GM23338 (cell line): ENCODE data around the gene MAOA. TPM values are rescaled to one million over a fixed set of nuclear protein-coding genes. Genes with fewer than 3 reads are reported as not detected.

ENCODE experiments used
- ATAC-seq: fragments of 200-7000 bp; cut with Tn5 transposase; 3 replicates; pipeline ENCODE4 v1.9.1; 2020
- DNase-seq: peaks from one replicate; pipeline ENCODE4 v3.0.0-alpha.2; 2015; ENCODE audit warnings: low spot score
- H2AFZ ChIP-seq: fragments of 200-600 bp; sonication (generic); 2 replicates; pipeline ENCODE4 v1.8.0; 2016; ENCODE audit warnings: antibody characterized with exemption, mild to moderate bottlenecking, moderate library complexity
- H3F3A ChIP-seq: fragments of 200-600 bp; sonication (generic); replicated peaks from 2 replicates; pipeline ENCODE4 v1.8.0; 2017; ENCODE audit warnings: antibody characterized with exemption, mixed run types, low read depth
- H3K27ac ChIP-seq: fragments of 200-600 bp; sonication (generic); 2 replicates; pipeline ENCODE4 v1.6.1; 2016; ENCODE audit warnings: low read depth
- H3K27me3 ChIP-seq: fragments of 200-600 bp; sonication (generic); 2 replicates; pipeline ENCODE4 v1.8.0; 2016; ENCODE audit warnings: mild to moderate bottlenecking, mixed run types, moderate library complexity; ENCODE audit not compliant: insufficient read depth
- H3K36me3 ChIP-seq: fragments of 200-600 bp; sonication (generic); 2 replicates; pipeline ENCODE4 v1.8.0; 2016; ENCODE audit warnings: mild to moderate bottlenecking; ENCODE audit not compliant: insufficient read depth
- H3K4me1 ChIP-seq: fragments of 200-600 bp; sonication (generic); 2 replicates; pipeline ENCODE4 v1.8.0; 2016; ENCODE audit warnings: mild to moderate bottlenecking, moderate library complexity; ENCODE audit not compliant: insufficient read depth
- H3K4me2 ChIP-seq: fragments of 200-600 bp; sonication (generic); 2 replicates; pipeline ENCODE4 v1.7.1; 2017; ENCODE audit warnings: mixed run types
- H3K4me3 ChIP-seq: fragments of 200-600 bp; sonication (generic); 2 replicates; pipeline ENCODE4 v1.6.1; 2016; ENCODE audit warnings: mixed run types
- H3K79me2 ChIP-seq: fragments of 200-600 bp; sonication (generic); replicated peaks from 2 replicates; pipeline ENCODE4 v1.8.0; 2017; ENCODE audit warnings: mild to moderate bottlenecking; ENCODE audit not compliant: insufficient read depth
- H3K9me2 ChIP-seq: fragments of 200-600 bp; sonication (generic); 2 replicates; pipeline ENCODE4 v1.8.0; 2017; ENCODE audit not compliant: insufficient read depth
- H4K20me1 ChIP-seq: fragments of 200-600 bp; sonication (generic); replicated peaks from 2 replicates; pipeline ENCODE4 v1.8.0; 2017; ENCODE audit warnings: mild to moderate bottlenecking; ENCODE audit not compliant: insufficient read depth
- H3K27ac Mint-ChIP-seq: 2 replicates; pipeline ENCODE4 v1.8.0; 2020; ENCODE audit warnings: inconsistent platforms, mild to moderate bottlenecking, moderate library complexity, mixed read lengths
- H3K27me3 Mint-ChIP-seq: 3 replicates; pipeline ENCODE4 v1.8.0; 2022; ENCODE audit warnings: low read depth, mild to moderate bottlenecking, moderate library complexity, mixed read lengths, inconsistent platforms; ENCODE audit not compliant: insufficient read depth, poor library complexity
- H3K36me3 Mint-ChIP-seq: 3 replicates; pipeline ENCODE4 v1.8.0; 2021; ENCODE audit warnings: low read depth, mild to moderate bottlenecking, inconsistent platforms, moderate library complexity, mixed read lengths
- H3K4me1 Mint-ChIP-seq: 3 replicates; pipeline ENCODE4 v1.8.0; 2020; ENCODE audit warnings: mild to moderate bottlenecking, inconsistent platforms, mixed read lengths
- H3K4me3 Mint-ChIP-seq: 3 replicates; pipeline ENCODE4 v1.8.0; 2021; ENCODE audit warnings: moderate library complexity, mild to moderate bottlenecking, inconsistent platforms, mixed read lengths
- H3K9me3 Mint-ChIP-seq: 3 replicates; pipeline ENCODE4 v1.8.0; 2020; ENCODE audit warnings: moderate library complexity, mild to moderate bottlenecking, inconsistent platforms, mixed read lengths
- CREB1 ChIP-seq: fragments of 250-450 bp; sonication (Bioruptor Pico); IDR thresholded peaks from 2 replicates; pipeline ENCODE4 v1.5.0; 2020; ENCODE audit warnings: low read depth, mild to moderate bottlenecking, moderate library complexity
- EZH2 ChIP-seq: fragments of 200-600 bp; sonication (generic); IDR thresholded peaks from one replicate; pipeline ENCODE4 v1.8.0; 2017; ENCODE audit warnings: antibody characterized with exemption, mild to moderate bottlenecking, low read depth; ENCODE audit not compliant: unreplicated experiment
- EZH2phosphoT487 ChIP-seq: fragments of 200-600 bp; sonication (generic); IDR thresholded peaks from one replicate; pipeline ENCODE4 v1.8.1; 2018; ENCODE audit warnings: antibody characterized with exemption; ENCODE audit not compliant: unreplicated experiment
- JUNB ChIP-seq: IDR thresholded peaks from one replicate; pipeline ENCODE4 v1.6.1; 2016; ENCODE audit warnings: antibody characterized with exemption; ENCODE audit not compliant: unreplicated experiment
- NANOG ChIP-seq: IDR thresholded peaks from 2 replicates; pipeline ENCODE4 v1.6.1; 2016; ENCODE audit warnings: antibody characterized with exemption, borderline replicate concordance
- POLR2AphosphoS5 ChIP-seq: IDR thresholded peaks from 2 replicates; pipeline ENCODE4 v1.6.1; 2016; ENCODE audit warnings: antibody characterized with exemption, low read depth
- STAT1 ChIP-seq: IDR thresholded peaks from one replicate; pipeline ENCODE4 v1.6.1; 2016; ENCODE audit warnings: antibody characterized with exemption; ENCODE audit not compliant: unreplicated experiment
- ZNF114 ChIP-seq: fragments of 250-450 bp; sonication (Bioruptor Pico); IDR thresholded peaks from 2 replicates; pipeline ENCODE4 v1.5.0; 2020; ENCODE audit warnings: mild to moderate bottlenecking, moderate library complexity
- ZNF331 ChIP-seq: fragments of 250-450 bp; sonication (Bioruptor Pico); IDR thresholded peaks from 2 replicates; pipeline ENCODE4 v1.5.0; 2020; ENCODE audit warnings: low read depth, mild to moderate bottlenecking, moderate library complexity
- polyA plus RNA-seq: library from polyadenylated mRNA; unstranded; fragments of >200 nt; fragmentation: Nextera tagmentation; extraction: Ambion mirVana; gene quantifications from 2 replicates; pipeline ENCODE4 v1.2.1, GENCODE V29; 2016
- total RNA-seq: library from RNA; depleted of rRNA; stranded (reverse); fragments of >200 nt; shearing (Covaris generic); gene quantifications from 2 replicates; pipeline ENCODE4 v1.2.3, GENCODE V29; 2014
- TF ChIP-seq, protein P1 (sequence below): fragments of 250-450 bp; sonication (Bioruptor Pico); IDR thresholded peaks from 2 replicates; pipeline ENCODE4 v1.5.0; 2020; ENCODE audit warnings: mild to moderate bottlenecking, moderate library complexity
- TF ChIP-seq, protein P2 (sequence below), 2 experiments: fragments of 200-600 bp in 1 of 2; sonication (generic) in 1 of 2; conservative IDR thresholded peaks; 2 replicates each; pipeline versions ENCODE4 v1.5.1 to v1.6.1; 2016 to 2017; ENCODE audit warnings: antibody characterized with exemption in 2 of 2, low read depth in 2 of 2, mild to moderate bottlenecking in 2 of 2, moderate library complexity in 1 of 2
- TF ChIP-seq, protein P3 (sequence below): IDR thresholded peaks from 2 replicates; pipeline ENCODE4 v1.6.1; 2016; ENCODE audit warnings: antibody characterized with exemption
- TF ChIP-seq, protein P4 (sequence below): IDR thresholded peaks from one replicate; pipeline ENCODE4 v1.6.1; 2018; ENCODE audit warnings: antibody characterized with exemption; ENCODE audit not compliant: unreplicated experiment

MAOA gene
- total and polyA plus RNA-seq, 2 experiments from 2014 or later: 3.2 to 5.2 TPM

DNA sequence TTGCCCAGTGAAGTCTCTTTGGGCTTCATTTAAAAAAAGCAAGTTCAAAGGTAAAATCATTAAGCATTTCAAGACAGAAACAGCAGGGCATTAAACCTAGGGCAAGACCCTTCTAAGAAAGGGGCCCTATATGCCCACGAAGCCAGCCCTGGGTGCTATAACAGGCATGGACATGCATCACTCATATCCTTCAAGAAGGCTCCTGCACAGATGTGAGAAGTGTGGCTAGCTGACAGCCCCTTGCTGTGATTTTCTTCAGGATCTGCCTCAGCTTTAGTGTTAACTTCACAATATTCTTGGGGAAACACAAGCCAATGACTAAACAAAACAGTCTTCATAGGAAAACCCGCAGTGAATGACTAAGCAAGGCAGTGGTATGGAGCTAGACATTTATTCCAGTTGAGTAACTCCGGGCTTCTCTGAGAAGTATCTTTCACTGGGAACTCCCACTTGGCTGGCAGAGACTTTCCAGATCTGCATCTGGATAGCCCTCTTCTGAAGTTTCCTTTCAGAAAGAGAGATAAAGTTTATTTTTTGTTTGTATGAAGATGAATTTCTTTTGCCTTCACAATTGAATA is 11.9 kb upstream of the MAOA start:
- no peak overlapping the region for H3K27ac ChIP-seq
- no peaks in the 10 kb centered on the region for H3K9me2 ChIP-seq
- Mint-ChIP-seq H3K36me3 (no peaks in the 10 kb centered on the region), H3K4me3 (no peak overlapping the region), H3K27me3 (peaks cover 2% of the 10 kb centered on the region), H3K4me1 (peaks cover 3% of the 10 kb centered on the region; the same call in 1 of the 3 replicates), H3K27ac (no peak overlapping the region), H3K9me3 (no peaks in the 10 kb centered on the region)
- ATAC-seq (no peak), DNase-seq (no peak)
- TF ChIP-seq, protein P1, sequence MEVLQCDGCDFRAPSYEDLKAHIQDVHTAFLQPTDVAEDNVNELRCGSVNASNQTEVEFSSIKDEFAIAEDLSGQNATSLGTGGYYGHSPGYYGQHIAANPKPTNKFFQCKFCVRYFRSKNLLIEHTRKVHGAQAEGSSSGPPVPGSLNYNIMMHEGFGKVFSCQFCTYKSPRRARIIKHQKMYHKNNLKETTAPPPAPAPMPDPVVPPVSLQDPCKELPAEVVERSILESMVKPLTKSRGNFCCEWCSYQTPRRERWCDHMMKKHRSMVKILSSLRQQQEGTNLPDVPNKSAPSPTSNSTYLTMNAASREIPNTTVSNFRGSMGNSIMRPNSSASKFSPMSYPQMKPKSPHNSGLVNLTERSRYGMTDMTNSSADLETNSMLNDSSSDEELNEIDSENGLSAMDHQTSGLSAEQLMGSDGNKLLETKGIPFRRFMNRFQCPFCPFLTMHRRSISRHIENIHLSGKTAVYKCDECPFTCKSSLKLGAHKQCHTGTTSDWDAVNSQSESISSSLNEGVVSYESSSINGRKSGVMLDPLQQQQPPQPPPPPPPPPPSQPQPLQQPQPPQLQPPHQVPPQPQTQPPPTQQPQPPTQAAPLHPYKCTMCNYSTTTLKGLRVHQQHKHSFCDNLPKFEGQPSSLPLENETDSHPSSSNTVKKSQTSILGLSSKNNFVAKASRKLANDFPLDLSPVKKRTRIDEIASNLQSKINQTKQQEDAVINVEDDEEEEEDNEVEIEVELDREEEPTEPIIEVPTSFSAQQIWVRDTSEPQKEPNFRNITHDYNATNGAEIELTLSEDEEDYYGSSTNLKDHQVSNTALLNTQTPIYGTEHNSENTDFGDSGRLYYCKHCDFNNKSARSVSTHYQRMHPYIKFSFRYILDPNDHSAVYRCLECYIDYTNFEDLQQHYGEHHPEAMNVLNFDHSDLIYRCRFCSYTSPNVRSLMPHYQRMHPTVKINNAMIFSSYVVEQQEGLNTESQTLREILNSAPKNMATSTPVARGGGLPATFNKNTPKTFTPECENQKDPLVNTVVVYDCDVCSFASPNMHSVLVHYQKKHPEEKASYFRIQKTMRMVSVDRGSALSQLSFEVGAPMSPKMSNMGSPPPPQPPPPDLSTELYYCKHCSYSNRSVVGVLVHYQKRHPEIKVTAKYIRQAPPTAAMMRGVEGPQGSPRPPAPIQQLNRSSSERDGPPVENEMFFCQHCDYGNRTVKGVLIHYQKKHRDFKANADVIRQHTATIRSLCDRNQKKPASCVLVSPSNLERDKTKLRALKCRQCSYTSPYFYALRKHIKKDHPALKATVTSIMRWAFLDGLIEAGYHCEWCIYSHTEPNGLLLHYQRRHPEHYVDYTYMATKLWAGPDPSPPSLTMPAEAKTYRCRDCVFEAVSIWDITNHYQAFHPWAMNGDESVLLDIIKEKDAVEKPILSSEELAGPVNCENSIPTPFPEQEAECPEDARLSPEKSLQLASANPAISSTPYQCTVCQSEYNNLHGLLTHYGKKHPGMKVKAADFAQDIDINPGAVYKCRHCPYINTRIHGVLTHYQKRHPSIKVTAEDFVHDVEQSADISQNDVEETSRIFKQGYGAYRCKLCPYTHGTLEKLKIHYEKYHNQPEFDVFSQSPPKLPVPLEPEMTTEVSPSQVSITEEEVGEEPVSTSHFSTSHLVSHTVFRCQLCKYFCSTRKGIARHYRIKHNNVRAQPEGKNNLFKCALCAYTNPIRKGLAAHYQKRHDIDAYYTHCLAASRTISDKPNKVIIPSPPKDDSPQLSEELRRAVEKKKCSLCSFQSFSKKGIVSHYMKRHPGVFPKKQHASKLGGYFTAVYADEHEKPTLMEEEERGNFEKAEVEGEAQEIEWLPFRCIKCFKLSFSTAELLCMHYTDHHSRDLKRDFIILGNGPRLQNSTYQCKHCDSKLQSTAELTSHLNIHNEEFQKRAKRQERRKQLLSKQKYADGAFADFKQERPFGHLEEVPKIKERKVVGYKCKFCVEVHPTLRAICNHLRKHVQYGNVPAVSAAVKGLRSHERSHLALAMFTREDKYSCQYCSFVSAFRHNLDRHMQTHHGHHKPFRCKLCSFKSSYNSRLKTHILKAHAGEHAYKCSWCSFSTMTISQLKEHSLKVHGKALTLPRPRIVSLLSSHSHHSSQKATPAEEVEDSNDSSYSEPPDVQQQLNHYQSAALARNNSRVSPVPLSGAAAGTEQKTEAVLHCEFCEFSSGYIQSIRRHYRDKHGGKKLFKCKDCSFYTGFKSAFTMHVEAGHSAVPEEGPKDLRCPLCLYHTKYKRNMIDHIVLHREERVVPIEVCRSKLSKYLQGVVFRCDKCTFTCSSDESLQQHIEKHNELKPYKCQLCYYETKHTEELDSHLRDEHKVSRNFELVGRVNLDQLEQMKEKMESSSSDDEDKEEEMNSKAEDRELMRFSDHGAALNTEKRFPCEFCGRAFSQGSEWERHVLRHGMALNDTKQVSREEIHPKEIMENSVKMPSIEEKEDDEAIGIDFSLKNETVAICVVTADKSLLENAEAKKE (CRISPR knock-in tag): no peak
- TF ChIP-seq ZNF331 (CRISPR knock-in tag) (no peak), STAT1 (no peak), ZNF114 (no peak), EZH2 (no peak), NANOG (no peak), EZH2phosphoT487 (no peak), POLR2AphosphoS5 (no peak), JUNB (no peak), CREB1 (CRISPR knock-in tag) (no peak)
- TF ChIP-seq, protein P2, sequence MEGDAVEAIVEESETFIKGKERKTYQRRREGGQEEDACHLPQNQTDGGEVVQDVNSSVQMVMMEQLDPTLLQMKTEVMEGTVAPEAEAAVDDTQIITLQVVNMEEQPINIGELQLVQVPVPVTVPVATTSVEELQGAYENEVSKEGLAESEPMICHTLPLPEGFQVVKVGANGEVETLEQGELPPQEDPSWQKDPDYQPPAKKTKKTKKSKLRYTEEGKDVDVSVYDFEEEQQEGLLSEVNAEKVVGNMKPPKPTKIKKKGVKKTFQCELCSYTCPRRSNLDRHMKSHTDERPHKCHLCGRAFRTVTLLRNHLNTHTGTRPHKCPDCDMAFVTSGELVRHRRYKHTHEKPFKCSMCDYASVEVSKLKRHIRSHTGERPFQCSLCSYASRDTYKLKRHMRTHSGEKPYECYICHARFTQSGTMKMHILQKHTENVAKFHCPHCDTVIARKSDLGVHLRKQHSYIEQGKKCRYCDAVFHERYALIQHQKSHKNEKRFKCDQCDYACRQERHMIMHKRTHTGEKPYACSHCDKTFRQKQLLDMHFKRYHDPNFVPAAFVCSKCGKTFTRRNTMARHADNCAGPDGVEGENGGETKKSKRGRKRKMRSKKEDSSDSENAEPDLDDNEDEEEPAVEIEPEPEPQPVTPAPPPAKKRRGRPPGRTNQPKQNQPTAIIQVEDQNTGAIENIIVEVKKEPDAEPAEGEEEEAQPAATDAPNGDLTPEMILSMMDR (conservative IDR thresholded peaks at IDR 0.05; ENCODE audit: low read depth in 2 of 2): no peak
- TF ChIP-seq, protein P3, sequence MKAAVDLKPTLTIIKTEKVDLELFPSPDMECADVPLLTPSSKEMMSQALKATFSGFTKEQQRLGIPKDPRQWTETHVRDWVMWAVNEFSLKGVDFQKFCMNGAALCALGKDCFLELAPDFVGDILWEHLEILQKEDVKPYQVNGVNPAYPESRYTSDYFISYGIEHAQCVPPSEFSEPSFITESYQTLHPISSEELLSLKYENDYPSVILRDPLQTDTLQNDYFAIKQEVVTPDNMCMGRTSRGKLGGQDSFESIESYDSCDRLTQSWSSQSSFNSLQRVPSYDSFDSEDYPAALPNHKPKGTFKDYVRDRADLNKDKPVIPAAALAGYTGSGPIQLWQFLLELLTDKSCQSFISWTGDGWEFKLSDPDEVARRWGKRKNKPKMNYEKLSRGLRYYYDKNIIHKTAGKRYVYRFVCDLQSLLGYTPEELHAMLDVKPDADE: no peak
- TF ChIP-seq, protein P4, sequence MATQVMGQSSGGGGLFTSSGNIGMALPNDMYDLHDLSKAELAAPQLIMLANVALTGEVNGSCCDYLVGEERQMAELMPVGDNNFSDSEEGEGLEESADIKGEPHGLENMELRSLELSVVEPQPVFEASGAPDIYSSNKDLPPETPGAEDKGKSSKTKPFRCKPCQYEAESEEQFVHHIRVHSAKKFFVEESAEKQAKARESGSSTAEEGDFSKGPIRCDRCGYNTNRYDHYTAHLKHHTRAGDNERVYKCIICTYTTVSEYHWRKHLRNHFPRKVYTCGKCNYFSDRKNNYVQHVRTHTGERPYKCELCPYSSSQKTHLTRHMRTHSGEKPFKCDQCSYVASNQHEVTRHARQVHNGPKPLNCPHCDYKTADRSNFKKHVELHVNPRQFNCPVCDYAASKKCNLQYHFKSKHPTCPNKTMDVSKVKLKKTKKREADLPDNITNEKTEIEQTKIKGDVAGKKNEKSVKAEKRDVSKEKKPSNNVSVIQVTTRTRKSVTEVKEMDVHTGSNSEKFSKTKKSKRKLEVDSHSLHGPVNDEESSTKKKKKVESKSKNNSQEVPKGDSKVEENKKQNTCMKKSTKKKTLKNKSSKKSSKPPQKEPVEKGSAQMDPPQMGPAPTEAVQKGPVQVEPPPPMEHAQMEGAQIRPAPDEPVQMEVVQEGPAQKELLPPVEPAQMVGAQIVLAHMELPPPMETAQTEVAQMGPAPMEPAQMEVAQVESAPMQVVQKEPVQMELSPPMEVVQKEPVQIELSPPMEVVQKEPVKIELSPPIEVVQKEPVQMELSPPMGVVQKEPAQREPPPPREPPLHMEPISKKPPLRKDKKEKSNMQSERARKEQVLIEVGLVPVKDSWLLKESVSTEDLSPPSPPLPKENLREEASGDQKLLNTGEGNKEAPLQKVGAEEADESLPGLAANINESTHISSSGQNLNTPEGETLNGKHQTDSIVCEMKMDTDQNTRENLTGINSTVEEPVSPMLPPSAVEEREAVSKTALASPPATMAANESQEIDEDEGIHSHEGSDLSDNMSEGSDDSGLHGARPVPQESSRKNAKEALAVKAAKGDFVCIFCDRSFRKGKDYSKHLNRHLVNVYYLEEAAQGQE: no peak
- no peaks in the 10 kb centered on the region for H3K4me1 ChIP-seq
- no peaks in the 10 kb centered on the region for H3K79me2 ChIP-seq
- no peaks in the 10 kb centered on the region for H3K36me3 ChIP-seq
- no peaks in the 10 kb centered on the region for H4K20me1 ChIP-seq
- H3K27me3 ChIP-seq: no peaks in the 10 kb centered on the region
- H3F3A ChIP-seq: no peaks in the 10 kb centered on the region
- H3K4me2 ChIP-seq: no peak overlapping the region
- no peak overlapping the region for H2AFZ ChIP-seq
- no peak overlapping the region for H3K4me3 ChIP-seq
